ENCODE measurements around the gene KCTD4.

KCTD4 gene

DNA sequence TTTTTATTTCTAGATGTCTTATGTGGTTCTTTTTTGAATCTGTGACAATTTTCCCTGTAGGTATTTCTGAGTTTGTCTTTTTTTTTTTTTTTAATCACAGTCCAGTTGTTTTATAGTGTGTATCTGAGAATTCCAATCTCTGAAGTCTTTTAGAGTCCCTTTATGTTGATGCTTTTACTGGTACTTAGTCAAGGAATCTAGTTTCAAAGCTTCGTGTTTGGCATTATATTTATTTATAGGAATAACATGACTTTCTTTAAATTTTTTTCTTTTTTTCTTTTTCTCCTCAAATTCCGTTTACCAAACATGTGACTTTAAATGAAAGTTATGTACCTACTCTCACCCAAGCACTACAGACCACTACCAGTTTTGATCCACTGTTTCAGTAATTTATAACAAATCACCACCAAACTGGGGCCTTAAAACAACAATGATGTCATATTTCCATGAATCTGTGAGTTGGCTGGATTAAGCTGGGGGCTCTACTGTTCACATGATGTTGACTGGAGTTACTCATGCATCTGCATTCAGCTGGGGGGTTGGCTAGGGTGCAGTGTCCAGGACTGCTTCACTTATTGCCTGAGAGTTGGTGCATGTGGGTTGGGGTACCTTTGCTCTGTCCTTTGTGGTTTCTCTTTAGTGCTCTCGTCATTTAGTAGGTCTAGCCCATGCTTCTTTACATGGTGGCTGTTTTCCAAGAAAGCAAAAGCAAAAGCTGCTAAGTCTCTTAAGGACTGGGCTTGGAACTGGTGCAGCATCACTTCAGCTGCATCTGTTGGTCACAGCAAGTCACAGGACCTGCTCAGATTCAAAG, 22.3 kb downstream of the KCTD4 start:
- DNase-seq (ENCODE audit: low read depth in 2 of 2), result peak in 1 of 2 experiments; percentile 29

DNA sequence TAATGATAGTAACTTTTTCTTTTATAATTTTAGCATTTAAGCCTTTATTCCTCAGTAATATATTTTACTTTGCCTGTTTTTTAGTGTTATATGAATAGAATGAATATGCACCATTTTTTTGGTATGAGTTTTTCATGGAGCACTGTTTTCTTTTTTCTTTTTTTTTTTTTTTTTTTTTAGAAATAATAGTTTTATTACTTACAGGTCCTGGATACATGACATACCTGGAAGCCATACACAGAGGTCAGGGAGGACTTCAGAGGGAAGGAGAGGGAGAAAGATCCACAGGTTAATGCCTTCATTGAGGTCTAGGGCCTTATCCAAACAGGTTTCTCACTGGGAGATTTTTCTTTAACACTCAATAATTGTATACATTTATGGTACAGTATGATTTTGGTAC, 26.4 kb downstream of the KCTD4 start:
- DNase-seq (ENCODE audit: low read depth in 2 of 2), result no peak

- DNase-seq (ENCODE audit: low read depth in 2 of 2), result no peak
Observed at GRCh38 chr13:45168555-45168930, 32.3 kb downstream of the KCTD4 start.

DNA sequence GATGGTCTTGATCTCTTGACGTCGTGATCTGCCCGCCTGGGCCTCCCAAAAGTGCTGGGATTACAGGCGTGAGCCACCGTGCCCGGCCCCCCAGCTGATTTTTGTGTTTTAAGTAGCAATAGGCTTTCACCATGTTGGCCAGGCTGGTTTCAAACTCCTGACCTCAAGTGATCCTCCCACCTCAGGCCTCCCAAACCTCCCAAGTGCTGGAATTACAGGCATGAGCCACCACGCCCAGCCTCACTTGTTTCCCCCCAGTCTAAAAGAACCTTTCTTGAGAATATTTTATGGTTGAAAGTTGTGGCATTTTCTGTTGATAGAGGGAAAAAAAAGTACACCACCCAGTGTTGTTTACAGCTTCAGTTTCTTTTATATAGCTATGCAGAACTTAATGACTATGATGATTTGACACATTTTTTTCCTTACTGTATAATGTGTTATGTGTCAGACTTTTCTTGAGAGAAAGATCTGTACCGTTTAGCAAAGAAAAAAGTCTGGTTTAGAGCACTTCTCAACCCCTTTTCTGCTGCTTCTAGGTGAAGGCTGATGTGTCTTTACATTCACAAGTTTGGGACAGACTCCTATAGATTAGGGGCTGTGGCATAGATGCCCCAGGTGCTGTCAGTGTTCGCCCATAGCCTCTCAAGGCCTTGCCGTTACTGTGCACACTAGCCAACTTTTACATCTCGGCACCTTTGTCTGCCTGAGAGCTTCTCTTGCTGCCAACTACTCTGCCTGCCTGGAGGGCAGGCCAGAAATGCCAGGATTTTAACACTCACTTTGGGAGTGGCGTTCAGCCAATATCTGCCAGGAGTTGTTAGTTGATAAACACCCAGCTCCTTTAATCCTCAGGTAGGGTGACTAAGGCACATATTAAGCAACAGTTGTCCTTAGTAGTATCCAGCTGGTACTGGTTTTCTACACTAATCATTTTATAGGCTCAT, 33.0 kb downstream of the KCTD4 start:
- DNase-seq (ENCODE audit: low read depth in 2 of 2), result no peak

GRCh38 chr13:45166858-45167257, 34.0 kb downstream of the KCTD4 start:
- DNase-seq (ENCODE audit: low read depth in 2 of 2), result no peak

- peak; percentile 69 to 76 for DNase-seq (ENCODE audit: low read depth in 2 of 2)
Observed at GRCh38 chr13:45162821-45163220, 38.0 kb downstream of the KCTD4 start.

DNA sequence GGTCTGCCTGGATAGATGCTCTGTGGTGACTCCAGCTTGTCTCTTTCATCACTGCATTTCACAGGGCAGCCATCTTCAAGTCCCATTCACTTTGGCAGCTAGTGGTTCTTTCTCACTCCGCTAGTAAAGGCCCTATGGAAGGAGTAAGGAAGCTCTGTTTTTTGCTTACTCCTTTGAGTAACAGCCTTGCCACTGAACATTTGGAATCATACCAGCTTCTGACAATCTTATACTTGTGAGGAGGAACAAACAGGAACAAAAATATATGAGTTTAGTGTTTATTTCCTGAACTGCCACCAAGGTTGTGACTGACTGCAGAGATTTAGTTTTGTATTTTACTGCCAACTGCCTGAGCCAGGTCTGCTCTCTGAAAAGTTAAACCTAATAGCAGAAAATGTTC, 38.7 kb downstream of the KCTD4 start:
- no peak for DNase-seq (ENCODE audit: low read depth in 2 of 2)

DNA sequence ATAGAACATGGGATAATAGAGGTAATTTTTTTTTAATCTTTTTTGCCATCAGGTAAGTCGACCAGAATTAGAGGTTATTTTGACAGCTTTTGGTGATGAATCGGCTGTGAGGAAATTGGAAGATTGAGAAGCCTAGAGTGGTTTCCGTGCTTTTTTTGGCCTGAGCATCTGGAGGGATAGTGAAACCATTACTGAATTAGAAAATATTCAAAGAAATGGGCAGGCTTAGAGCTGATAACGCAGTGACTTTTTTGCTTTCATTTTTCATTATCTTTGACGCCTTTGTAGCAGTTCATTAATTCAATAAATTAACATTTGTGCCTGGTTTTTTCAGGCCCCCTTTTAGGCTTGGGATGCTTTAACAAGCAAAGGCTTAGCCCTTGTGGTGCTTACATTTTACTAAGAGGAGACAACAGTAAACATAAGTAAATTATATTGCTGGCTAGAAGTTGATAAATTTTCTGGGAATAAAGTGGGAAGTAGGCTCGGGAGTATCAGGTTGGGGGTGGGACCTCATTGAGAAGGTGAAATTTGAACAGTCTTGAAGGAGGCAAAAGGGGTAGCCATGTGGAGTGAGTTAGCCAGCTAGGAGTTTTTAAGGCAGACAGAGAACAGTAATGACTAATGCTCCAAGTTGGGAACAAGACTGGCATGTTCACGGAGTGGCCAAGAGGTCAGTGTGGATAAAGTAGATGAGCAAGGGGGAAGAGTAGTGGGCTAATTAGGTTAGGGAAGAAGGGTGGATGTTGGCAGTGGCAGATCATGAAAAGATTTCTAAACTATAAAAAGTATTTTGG, 44.1 kb downstream of the KCTD4 start:
- no peak for DNase-seq (ENCODE audit: low read depth in 2 of 2)

- DNase-seq (ENCODE audit: low read depth in 2 of 2), result no peak
Observed at GRCh38 chr13:45149964-45150363, 50.9 kb downstream of the KCTD4 start.

DNA sequence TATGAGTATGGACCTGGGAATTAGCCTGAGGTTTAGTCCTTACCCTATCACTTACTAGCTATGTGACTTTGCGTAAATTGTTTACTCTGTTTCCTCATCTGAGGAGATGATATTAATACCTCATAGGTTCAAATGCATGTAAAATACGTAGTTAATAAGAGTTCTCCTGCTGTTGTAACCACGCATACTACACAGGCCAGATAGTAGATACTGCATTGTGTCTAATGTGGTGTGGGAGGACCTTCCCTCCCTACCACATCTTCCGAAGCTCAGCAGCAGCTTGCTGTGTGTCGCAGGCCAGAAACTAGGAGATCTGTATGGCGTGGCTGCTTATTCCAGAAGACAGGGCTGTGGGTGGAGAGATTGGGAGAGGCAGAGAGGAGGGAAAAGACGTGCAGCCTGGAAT, 57.5 kb downstream of the KCTD4 start:
- DNase-seq (ENCODE audit: low read depth in 2 of 2), result no peak
